ENCODE measurements around the gene ZBTB12.

DNA sequence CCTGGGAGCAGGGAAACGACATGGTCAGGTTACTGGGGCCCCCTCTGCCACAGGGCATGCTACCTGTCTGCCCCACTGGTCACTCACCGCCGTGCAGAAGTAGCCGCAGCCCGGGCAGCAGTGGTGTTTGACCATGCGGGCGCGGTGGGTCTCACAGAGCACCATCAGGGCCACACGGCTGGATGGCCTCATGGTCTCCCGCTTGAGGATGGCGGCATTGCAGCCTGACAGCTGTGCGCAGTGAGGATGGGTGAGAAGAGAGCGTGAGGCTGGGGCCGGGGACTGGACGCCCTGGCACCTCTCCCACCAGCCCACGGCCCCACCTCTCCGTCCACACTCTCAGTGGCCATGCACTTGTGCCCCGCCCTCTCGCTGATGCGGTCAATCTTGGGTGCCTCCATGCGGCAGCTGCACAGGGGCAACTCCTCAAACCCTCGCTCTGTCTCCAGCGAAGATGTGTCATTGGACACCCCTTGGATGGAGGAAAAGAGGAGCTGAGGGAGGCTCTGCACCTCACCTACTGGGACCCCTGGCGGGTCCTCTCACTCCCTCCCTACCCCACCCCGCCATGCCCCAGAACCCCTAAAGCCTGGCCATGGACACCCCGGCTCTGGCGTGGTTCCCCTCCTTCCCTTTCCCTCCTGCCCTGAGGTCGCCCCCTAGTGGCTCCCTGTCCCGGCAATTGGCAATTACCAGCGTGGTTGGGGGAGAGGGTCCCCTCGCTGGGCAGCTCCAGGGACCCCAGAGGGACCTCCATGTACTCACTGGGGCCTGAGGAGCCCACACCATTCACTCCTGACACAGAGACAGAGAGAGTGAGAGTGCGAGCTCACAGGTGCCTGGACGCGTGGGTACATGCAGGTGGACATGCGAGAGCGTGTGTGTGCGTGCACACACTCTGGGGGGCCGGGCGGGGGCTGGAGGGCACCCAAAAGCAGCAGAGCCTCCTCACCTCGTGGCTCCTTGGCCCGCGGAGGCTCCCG lies 13.3 kb downstream of the ZBTB12 start:
- TF ChIP-seq, protein P1, sequence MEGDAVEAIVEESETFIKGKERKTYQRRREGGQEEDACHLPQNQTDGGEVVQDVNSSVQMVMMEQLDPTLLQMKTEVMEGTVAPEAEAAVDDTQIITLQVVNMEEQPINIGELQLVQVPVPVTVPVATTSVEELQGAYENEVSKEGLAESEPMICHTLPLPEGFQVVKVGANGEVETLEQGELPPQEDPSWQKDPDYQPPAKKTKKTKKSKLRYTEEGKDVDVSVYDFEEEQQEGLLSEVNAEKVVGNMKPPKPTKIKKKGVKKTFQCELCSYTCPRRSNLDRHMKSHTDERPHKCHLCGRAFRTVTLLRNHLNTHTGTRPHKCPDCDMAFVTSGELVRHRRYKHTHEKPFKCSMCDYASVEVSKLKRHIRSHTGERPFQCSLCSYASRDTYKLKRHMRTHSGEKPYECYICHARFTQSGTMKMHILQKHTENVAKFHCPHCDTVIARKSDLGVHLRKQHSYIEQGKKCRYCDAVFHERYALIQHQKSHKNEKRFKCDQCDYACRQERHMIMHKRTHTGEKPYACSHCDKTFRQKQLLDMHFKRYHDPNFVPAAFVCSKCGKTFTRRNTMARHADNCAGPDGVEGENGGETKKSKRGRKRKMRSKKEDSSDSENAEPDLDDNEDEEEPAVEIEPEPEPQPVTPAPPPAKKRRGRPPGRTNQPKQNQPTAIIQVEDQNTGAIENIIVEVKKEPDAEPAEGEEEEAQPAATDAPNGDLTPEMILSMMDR (IDR thresholded peaks at IDR 0.05): peak in 1 of 2 donors; percentile 75
- no peak for TF ChIP-seq POLR2A (IDR thresholded peaks at IDR 0.05)
